Testis (tissue), 2 donors: ENCODE data around the gene MILR1.

Source experiments
- POLR2A ChIP-seq: fragments of 450-650 bp; IDR thresholded peaks from one replicate; pipeline ENCODE4 v1.6.1; 2017; ENCODE audit warnings: antibody characterized with exemption, mild to moderate bottlenecking, moderate library complexity
- TF ChIP-seq, protein P1 (sequence below), 3 experiments: fragments of 450-650 bp in 2 of 3; fragments of 200-600 bp in 1 of 3; sonication (generic) in 1 of 3; IDR thresholded peaks; one replicate each; pipeline ENCODE4 v1.5.1; 2016 to 2019; ENCODE audit warnings: antibody characterized with exemption in 3 of 3, mild to moderate bottlenecking in 2 of 3, moderate library complexity in 1 of 3

DNA sequence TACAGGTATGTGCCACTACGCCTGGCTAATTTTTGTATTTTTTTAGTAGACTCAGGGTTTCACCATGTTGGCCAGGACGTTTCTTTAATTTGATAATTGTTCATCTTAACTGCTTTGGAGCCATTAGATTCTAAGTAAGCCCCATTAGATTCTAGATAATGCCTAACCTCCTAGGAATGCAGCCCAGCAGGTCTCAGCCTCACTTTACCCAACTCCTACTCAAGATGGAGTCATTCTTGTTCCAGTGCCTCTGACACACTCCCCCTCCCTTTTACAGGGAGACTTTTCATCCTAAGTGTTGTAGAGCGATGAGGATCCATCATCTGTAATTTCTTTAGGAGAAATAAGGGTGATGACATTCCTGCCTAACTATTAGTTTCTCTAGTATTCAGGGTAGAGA lies 23.7 kb upstream of the MILR1 start:
- TF ChIP-seq, protein P1, sequence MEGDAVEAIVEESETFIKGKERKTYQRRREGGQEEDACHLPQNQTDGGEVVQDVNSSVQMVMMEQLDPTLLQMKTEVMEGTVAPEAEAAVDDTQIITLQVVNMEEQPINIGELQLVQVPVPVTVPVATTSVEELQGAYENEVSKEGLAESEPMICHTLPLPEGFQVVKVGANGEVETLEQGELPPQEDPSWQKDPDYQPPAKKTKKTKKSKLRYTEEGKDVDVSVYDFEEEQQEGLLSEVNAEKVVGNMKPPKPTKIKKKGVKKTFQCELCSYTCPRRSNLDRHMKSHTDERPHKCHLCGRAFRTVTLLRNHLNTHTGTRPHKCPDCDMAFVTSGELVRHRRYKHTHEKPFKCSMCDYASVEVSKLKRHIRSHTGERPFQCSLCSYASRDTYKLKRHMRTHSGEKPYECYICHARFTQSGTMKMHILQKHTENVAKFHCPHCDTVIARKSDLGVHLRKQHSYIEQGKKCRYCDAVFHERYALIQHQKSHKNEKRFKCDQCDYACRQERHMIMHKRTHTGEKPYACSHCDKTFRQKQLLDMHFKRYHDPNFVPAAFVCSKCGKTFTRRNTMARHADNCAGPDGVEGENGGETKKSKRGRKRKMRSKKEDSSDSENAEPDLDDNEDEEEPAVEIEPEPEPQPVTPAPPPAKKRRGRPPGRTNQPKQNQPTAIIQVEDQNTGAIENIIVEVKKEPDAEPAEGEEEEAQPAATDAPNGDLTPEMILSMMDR (IDR thresholded peaks at IDR 0.05), result no peak
- no peak for TF ChIP-seq POLR2A
